ENCODE results near the gene TOP3A.

- TF ChIP-seq POLR2A (IDR thresholded peaks at IDR 0.05) (no peak), CTCF (IDR thresholded peaks at IDR 0.05) (no peak)
Measured at GRCh38 chr17:18250708-18251107, 64.1 kb downstream of the TOP3A start.
